ENCODE data around the gene MPDZ. TPM values are rescaled to one million over a fixed set of nuclear protein-coding genes. Genes with fewer than 3 reads are reported as not detected.

Gene MPDZ
- total RNA-seq, 1 experiment from 2014 or later, result 0.12 TPM

GRCh38 chr9:13173553-13173952 lies 105.9 kb downstream of the MPDZ start:
- Histone ChIP-seq H3K9me3 (ENCODE audit: control insufficient read depth in 1 of 2, insufficient read depth in 1 of 2, low read depth in 1 of 2, low read length in 2 of 2) (no peaks in the 10 kb centered on the region), H3K27me3 (ENCODE audit: insufficient read depth, low read length) (peaks cover 5% of the 10 kb centered on the region; the same call in 1 of the 2 replicates), H3K4me3 (replicated peaks in 1 of 2; ENCODE audit: low read depth in 1 of 2, low read length in 2 of 2) (no peak overlapping the region), H3K27ac (ENCODE audit: low read depth, low read length) (no peak overlapping the region), H4K20me1 (ENCODE audit: insufficient read depth) (no peaks in the 10 kb centered on the region), H2AFZ (ENCODE audit: low read depth, low read length, poor library complexity, severe bottlenecking) (no peak overlapping the region), H3K79me2 (ENCODE audit: insufficient read depth, low read length) (no peaks in the 10 kb centered on the region), H3K36me3 (ENCODE audit: control insufficient read depth in 1 of 2, insufficient read depth in 2 of 2, low read length in 2 of 2) (no peaks in the 10 kb centered on the region), H3K9ac (ENCODE audit: low read length) (no peak overlapping the region), H3K9me2 (ENCODE audit: insufficient read depth) (no peaks in the 10 kb centered on the region), H3K4me2 (ENCODE audit: low read length) (no peak overlapping the region), H3K4me1 (ENCODE audit: control insufficient read depth in 1 of 2, insufficient read depth in 2 of 2, low read length in 2 of 2) (no peaks in the 10 kb centered on the region)
- DNase-seq (ENCODE audit: low read depth, low spot score) (no peak), ATAC-seq (no peak)
- CTCF ChIA-PET, result no interaction called here
- intact Hi-C loops (cut with micrococcal nuclease), result loop anchor here (5.0 kb wide), 1 partner anchor 51 kb away; no protein-coding TSS in a partner anchor
- TF ChIP-seq EZH2 (IDR thresholded peaks at IDR 0.05) (no peak), EZH2phosphoT487 (IDR thresholded peaks at IDR 0.05; ENCODE audit: borderline replicate concordance) (no peak), FOSL1 (IDR thresholded peaks at IDR 0.05; ENCODE audit: low read depth) (no peak)
- RAD21 ChIA-PET (ENCODE audit: low non-redundant PET in 1 of 2, low total read pairs in 2 of 2, uncharacterized antibody in 2 of 2, unreplicated experiment in 2 of 2), result no interaction called here
- POLR2A ChIA-PET, result no interaction called here
- no TSS peak for BruUV-seq (replicated peaks)

GRCh38 chr9:13171261-13171660 lies 108.2 kb downstream of the MPDZ start:
- no peaks in the 10 kb centered on the region for H3K79me2 ChIP-seq (ENCODE audit: insufficient read depth, low read length)
- H3K9me2 ChIP-seq (ENCODE audit: insufficient read depth), result no peaks in the 10 kb centered on the region
- H2AFZ ChIP-seq (ENCODE audit: low read depth, low read length, poor library complexity, severe bottlenecking), result no peak overlapping the region
- H3K4me2 ChIP-seq (ENCODE audit: low read length), result no peak overlapping the region
- no peak overlapping the region for H3K4me3 ChIP-seq (replicated peaks in 1 of 2; ENCODE audit: low read depth in 1 of 2, low read length in 2 of 2)
- no peaks in the 10 kb centered on the region for H3K36me3 ChIP-seq (ENCODE audit: control insufficient read depth in 1 of 2, insufficient read depth in 2 of 2, low read length in 2 of 2)
- POLR2A ChIA-PET, result no interaction called here
- CTCF ChIA-PET, result no interaction called here
- 0 out of 4 replicates have a peak, but pooled peaks cover 0 to 4% of the 10 kb centered on the region in 2 experiments for H3K9me3 ChIP-seq (ENCODE audit: control insufficient read depth in 1 of 2, insufficient read depth in 1 of 2, low read depth in 1 of 2, low read length in 2 of 2)
- RAD21 ChIA-PET (ENCODE audit: low non-redundant PET in 1 of 2, low total read pairs in 2 of 2, uncharacterized antibody in 2 of 2, unreplicated experiment in 2 of 2), result no interaction called here
- intact Hi-C loops (cut with micrococcal nuclease), result loop anchor here (5.0 kb wide), 1 partner anchor 49 kb away; no protein-coding TSS in a partner anchor
- TF ChIP-seq RAD21 (IDR thresholded peaks at IDR 0.05; ENCODE audit: low read depth) (no peak), SRF (IDR thresholded peaks at IDR 0.05; ENCODE audit: low read depth) (no peak), ZFX (IDR thresholded peaks at IDR 0.05) (no peak), SP1 (IDR thresholded peaks at IDR 0.05; ENCODE audit: low read depth) (no peak), CEBPB (IDR thresholded peaks at IDR 0.05; ENCODE audit: low read depth) (no peak), CBX3 (IDR thresholded peaks at IDR 0.05; ENCODE audit: low read depth) (no peak), JUND (IDR thresholded peaks at IDR 0.05) (no peak), MAX (IDR thresholded peaks at IDR 0.05) (no peak), ATF3 (IDR thresholded peaks at IDR 0.05) (no peak), POLR2A (IDR thresholded peaks at IDR 0.05; ENCODE audit: borderline replicate concordance, extremely low read depth, insufficient read depth, insufficient read length) (no peak), EGR1 (IDR thresholded peaks at IDR 0.05; ENCODE audit: low read depth) (no peak), EZH2 (IDR thresholded peaks at IDR 0.05) (no peak), TCF7L2 (IDR thresholded peaks at IDR 0.05; ENCODE audit: borderline replicate concordance, extremely low read depth, insufficient read depth, insufficient read length) (no peak), YY1 (IDR thresholded peaks at IDR 0.05; ENCODE audit: extremely low read depth, insufficient replicate concordance, low read depth, low read length) (no peak), FOSL1 (IDR thresholded peaks at IDR 0.05; ENCODE audit: low read depth) (no peak), EZH2phosphoT487 (IDR thresholded peaks at IDR 0.05; ENCODE audit: borderline replicate concordance) (no peak), SIN3A (IDR thresholded peaks at IDR 0.05; ENCODE audit: low read depth) (no peak)
- H3K27ac ChIP-seq (ENCODE audit: low read depth, low read length), result no peak overlapping the region
- no peak for DNase-seq (ENCODE audit: low read depth, low spot score)
- no peak for ATAC-seq
- peaks cover 13% of the 10 kb centered on the region for H3K27me3 ChIP-seq (ENCODE audit: insufficient read depth, low read length)
- H3K9ac ChIP-seq (ENCODE audit: low read length), result no peak overlapping the region
- H4K20me1 ChIP-seq (ENCODE audit: insufficient read depth), result no peaks in the 10 kb centered on the region
- no TSS peak for BruUV-seq (replicated peaks)
- no peaks in the 10 kb centered on the region for H3K4me1 ChIP-seq (ENCODE audit: control insufficient read depth in 1 of 2, insufficient read depth in 2 of 2, low read length in 2 of 2)

Measured in HCT116 (cell line).